GM23338 (cell line): ENCODE results near the gene MEOX2. TPM values are rescaled to one million over a fixed set of nuclear protein-coding genes. Genes with fewer than 3 reads are reported as not detected.

Experiments
- ATAC-seq: fragments of 200-7000 bp; cut with Tn5 transposase; 3 replicates; pipeline ENCODE4 v1.9.1; 2020
- DNase-seq: peaks from one replicate; pipeline ENCODE4 v3.0.0-alpha.2; 2015; ENCODE audit warnings: low spot score
- H2AFZ ChIP-seq: fragments of 200-600 bp; sonication (generic); 2 replicates; pipeline ENCODE4 v1.8.0; 2016; ENCODE audit warnings: antibody characterized with exemption, mild to moderate bottlenecking, moderate library complexity
- H3F3A ChIP-seq: fragments of 200-600 bp; sonication (generic); replicated peaks from 2 replicates; pipeline ENCODE4 v1.8.0; 2017; ENCODE audit warnings: antibody characterized with exemption, mixed run types, low read depth
- H3K27ac ChIP-seq: fragments of 200-600 bp; sonication (generic); 2 replicates; pipeline ENCODE4 v1.6.1; 2016; ENCODE audit warnings: low read depth
- H3K27me3 ChIP-seq: fragments of 200-600 bp; sonication (generic); 2 replicates; pipeline ENCODE4 v1.8.0; 2016; ENCODE audit warnings: mild to moderate bottlenecking, mixed run types, moderate library complexity; ENCODE audit not compliant: insufficient read depth
- H3K36me3 ChIP-seq: fragments of 200-600 bp; sonication (generic); 2 replicates; pipeline ENCODE4 v1.8.0; 2016; ENCODE audit warnings: mild to moderate bottlenecking; ENCODE audit not compliant: insufficient read depth
- H3K4me1 ChIP-seq: fragments of 200-600 bp; sonication (generic); 2 replicates; pipeline ENCODE4 v1.8.0; 2016; ENCODE audit warnings: mild to moderate bottlenecking, moderate library complexity; ENCODE audit not compliant: insufficient read depth
- H3K4me2 ChIP-seq: fragments of 200-600 bp; sonication (generic); 2 replicates; pipeline ENCODE4 v1.7.1; 2017; ENCODE audit warnings: mixed run types
- H3K4me3 ChIP-seq: fragments of 200-600 bp; sonication (generic); 2 replicates; pipeline ENCODE4 v1.6.1; 2016; ENCODE audit warnings: mixed run types
- H3K79me2 ChIP-seq: fragments of 200-600 bp; sonication (generic); replicated peaks from 2 replicates; pipeline ENCODE4 v1.8.0; 2017; ENCODE audit warnings: mild to moderate bottlenecking; ENCODE audit not compliant: insufficient read depth
- H3K9me2 ChIP-seq: fragments of 200-600 bp; sonication (generic); 2 replicates; pipeline ENCODE4 v1.8.0; 2017; ENCODE audit not compliant: insufficient read depth
- H4K20me1 ChIP-seq: fragments of 200-600 bp; sonication (generic); replicated peaks from 2 replicates; pipeline ENCODE4 v1.8.0; 2017; ENCODE audit warnings: mild to moderate bottlenecking; ENCODE audit not compliant: insufficient read depth
- H3K27ac Mint-ChIP-seq: 2 replicates; pipeline ENCODE4 v1.8.0; 2020; ENCODE audit warnings: inconsistent platforms, mild to moderate bottlenecking, moderate library complexity, mixed read lengths
- H3K27me3 Mint-ChIP-seq: 3 replicates; pipeline ENCODE4 v1.8.0; 2022; ENCODE audit warnings: low read depth, mild to moderate bottlenecking, moderate library complexity, mixed read lengths, inconsistent platforms; ENCODE audit not compliant: insufficient read depth, poor library complexity
- H3K36me3 Mint-ChIP-seq: 3 replicates; pipeline ENCODE4 v1.8.0; 2021; ENCODE audit warnings: low read depth, mild to moderate bottlenecking, inconsistent platforms, moderate library complexity, mixed read lengths
- H3K4me1 Mint-ChIP-seq: 3 replicates; pipeline ENCODE4 v1.8.0; 2020; ENCODE audit warnings: mild to moderate bottlenecking, inconsistent platforms, mixed read lengths
- H3K4me3 Mint-ChIP-seq: 3 replicates; pipeline ENCODE4 v1.8.0; 2021; ENCODE audit warnings: moderate library complexity, mild to moderate bottlenecking, inconsistent platforms, mixed read lengths
- H3K9me3 Mint-ChIP-seq: 3 replicates; pipeline ENCODE4 v1.8.0; 2020; ENCODE audit warnings: moderate library complexity, mild to moderate bottlenecking, inconsistent platforms, mixed read lengths
- EZH2 ChIP-seq: fragments of 200-600 bp; sonication (generic); IDR thresholded peaks from one replicate; pipeline ENCODE4 v1.8.0; 2017; ENCODE audit warnings: antibody characterized with exemption, mild to moderate bottlenecking, low read depth; ENCODE audit not compliant: unreplicated experiment
- JUNB ChIP-seq: IDR thresholded peaks from one replicate; pipeline ENCODE4 v1.6.1; 2016; ENCODE audit warnings: antibody characterized with exemption; ENCODE audit not compliant: unreplicated experiment
- NANOG ChIP-seq: IDR thresholded peaks from 2 replicates; pipeline ENCODE4 v1.6.1; 2016; ENCODE audit warnings: antibody characterized with exemption, borderline replicate concordance
- POLR2AphosphoS5 ChIP-seq: IDR thresholded peaks from 2 replicates; pipeline ENCODE4 v1.6.1; 2016; ENCODE audit warnings: antibody characterized with exemption, low read depth
- STAT1 ChIP-seq: IDR thresholded peaks from one replicate; pipeline ENCODE4 v1.6.1; 2016; ENCODE audit warnings: antibody characterized with exemption; ENCODE audit not compliant: unreplicated experiment
- ZNF114 ChIP-seq: fragments of 250-450 bp; sonication (Bioruptor Pico); IDR thresholded peaks from 2 replicates; pipeline ENCODE4 v1.5.0; 2020; ENCODE audit warnings: mild to moderate bottlenecking, moderate library complexity
- ZNF462 ChIP-seq: fragments of 250-450 bp; sonication (Bioruptor Pico); IDR thresholded peaks from 2 replicates; pipeline ENCODE4 v1.5.0; 2020; ENCODE audit warnings: mild to moderate bottlenecking, moderate library complexity
- polyA plus RNA-seq: library from polyadenylated mRNA; unstranded; fragments of >200 nt; fragmentation: Nextera tagmentation; extraction: Ambion mirVana; gene quantifications from 2 replicates; pipeline ENCODE4 v1.2.1, GENCODE V29; 2016
- total RNA-seq: library from RNA; depleted of rRNA; stranded (reverse); fragments of >200 nt; shearing (Covaris generic); gene quantifications from 2 replicates; pipeline ENCODE4 v1.2.3, GENCODE V29; 2014

Gene MEOX2
- total and polyA plus RNA-seq, 2 experiments from 2014 or later, result 0.50 to 1.2 TPM

GRCh38 chr7:15610503-15610902 lies 76.0 kb downstream of the MEOX2 start (continued):
- TF ChIP-seq ZNF462, result no peak
- TF ChIP-seq STAT1, result no peak
- no peak for TF ChIP-seq JUNB
- no peak for TF ChIP-seq NANOG
- no peak for TF ChIP-seq POLR2AphosphoS5
- TF ChIP-seq EZH2, result no peak

- Histone ChIP-seq H2AFZ (no peak overlapping the region), H3K4me3 (no peak overlapping the region), H3K79me2 (no peaks in the 10 kb centered on the region), H3K27ac (no peak overlapping the region), H3F3A (no peaks in the 10 kb centered on the region), H3K27me3 (no peaks in the 10 kb centered on the region), H3K4me2 (no peak overlapping the region), H3K4me1 (peaks cover 9% of the 10 kb centered on the region; the same call in 1 of the 2 replicates), H4K20me1 (no peaks in the 10 kb centered on the region), H3K9me2 (no peaks in the 10 kb centered on the region), H3K36me3 (no peaks in the 10 kb centered on the region)
- no peak for DNase-seq
- Mint-ChIP-seq H3K27me3 (peaks cover 3% of the 10 kb centered on the region), H3K27ac (no peak overlapping the region), H3K9me3 (no peaks in the 10 kb centered on the region), H3K4me1 (peaks cover 5% of the 10 kb centered on the region; the same call in 2 of the 3 replicates), H3K36me3 (no peaks in the 10 kb centered on the region), H3K4me3 (no peak overlapping the region)
- no peak for ATAC-seq
- no peak for TF ChIP-seq ZNF114 (CRISPR knock-in tag)
- no peak for TF ChIP-seq STAT1
- no peak for TF ChIP-seq NANOG
Measured at GRCh38 chr7:15609287-15609686, 77.2 kb downstream of the MEOX2 start.
